ENCODE data around the gene MYO18B.

MYO18B gene

GRCh38 chr22:26025626-26026025, 283.6 kb downstream of the MYO18B start:
- in situ Hi-C loops (cut with HindIII; ENCODE audit: low sequenced_read_pairs), result loop anchor here (25.0 kb wide), 1 partner anchor 112 kb away; no protein-coding TSS in a partner anchor

DNA sequence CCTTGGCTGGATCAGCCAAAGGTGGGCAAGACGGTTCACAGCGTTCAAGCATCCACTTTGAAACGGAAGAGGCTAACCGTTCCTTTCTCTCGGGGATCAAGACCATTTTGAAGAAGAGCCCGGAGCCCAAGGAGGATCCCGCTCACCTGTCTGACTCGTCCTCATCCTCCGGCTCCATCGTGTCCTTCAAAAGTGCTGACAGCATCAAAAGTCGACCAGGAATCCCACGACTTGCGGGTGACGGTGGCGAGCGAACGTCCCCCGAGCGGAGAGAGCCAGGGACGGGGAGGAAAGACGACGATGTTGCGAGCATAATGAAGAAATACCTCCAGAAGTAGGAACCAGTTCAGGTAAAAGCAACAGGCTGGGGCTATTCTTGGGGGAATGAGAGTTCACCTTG, 285.4 kb downstream of the MYO18B start:
- in situ Hi-C loops (cut with HindIII; ENCODE audit: low sequenced_read_pairs), result loop anchor here (25.0 kb wide), 1 partner anchor 110 kb away; no protein-coding TSS in a partner anchor

GRCh38 chr22:26031641-26032040, 289.7 kb downstream of the MYO18B start:
- in situ Hi-C loops (cut with HindIII; ENCODE audit: low sequenced_read_pairs), result loop anchor here (25.0 kb wide), 1 partner anchor 106 kb away; no protein-coding TSS in a partner anchor

- in situ Hi-C loops (cut with HindIII; ENCODE audit: low sequenced_read_pairs), result loop anchor here (25.0 kb wide), 1 partner anchor 104 kb away; no protein-coding TSS in a partner anchor
These were observed 291.1 kb downstream of the MYO18B start for GRCh38 chr22:26033071-26033470.

- in situ Hi-C loops (cut with HindIII; ENCODE audit: low sequenced_read_pairs), result loop anchor here (25.0 kb wide), 1 partner anchor 104 kb away; no protein-coding TSS in a partner anchor
These were observed 291.6 kb downstream of the MYO18B start for GRCh38 chr22:26033586-26033985.

DNA sequence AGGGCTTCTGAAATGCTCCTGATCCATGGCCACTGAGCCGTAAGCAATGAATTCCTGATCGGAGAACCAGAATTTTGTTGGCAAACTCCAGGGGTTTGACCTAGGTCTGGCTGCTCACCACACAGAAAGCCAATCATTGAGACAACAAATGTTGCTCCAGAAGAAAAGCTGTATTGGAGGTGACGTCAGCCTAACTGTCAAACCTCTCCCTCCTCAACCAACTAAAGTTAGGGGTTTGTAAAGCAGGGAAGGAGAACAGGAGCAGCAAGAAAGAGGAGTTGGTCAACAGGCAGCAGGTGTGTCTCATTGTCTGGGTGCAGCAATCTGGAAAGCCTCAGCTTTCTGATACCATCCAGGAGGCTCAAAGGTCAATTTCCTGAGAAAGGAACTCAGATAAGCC, 293.5 kb downstream of the MYO18B start:
- in situ Hi-C loops (cut with HindIII; ENCODE audit: low sequenced_read_pairs), result loop anchor here (25.0 kb wide), 1 partner anchor 102 kb away; no protein-coding TSS in a partner anchor

GRCh38 chr22:26038365-26038764, 296.4 kb downstream of the MYO18B start:
- in situ Hi-C loops (cut with HindIII; ENCODE audit: low sequenced_read_pairs), result loop anchor here (25.0 kb wide), 1 partner anchor 99 kb away; no protein-coding TSS in a partner anchor

- in situ Hi-C loops (cut with HindIII; ENCODE audit: low sequenced_read_pairs), result loop anchor here (25.0 kb wide), 1 partner anchor 95 kb away; no protein-coding TSS in a partner anchor
These were observed 299.9 kb downstream of the MYO18B start for GRCh38 chr22:26041931-26042330.

DNA sequence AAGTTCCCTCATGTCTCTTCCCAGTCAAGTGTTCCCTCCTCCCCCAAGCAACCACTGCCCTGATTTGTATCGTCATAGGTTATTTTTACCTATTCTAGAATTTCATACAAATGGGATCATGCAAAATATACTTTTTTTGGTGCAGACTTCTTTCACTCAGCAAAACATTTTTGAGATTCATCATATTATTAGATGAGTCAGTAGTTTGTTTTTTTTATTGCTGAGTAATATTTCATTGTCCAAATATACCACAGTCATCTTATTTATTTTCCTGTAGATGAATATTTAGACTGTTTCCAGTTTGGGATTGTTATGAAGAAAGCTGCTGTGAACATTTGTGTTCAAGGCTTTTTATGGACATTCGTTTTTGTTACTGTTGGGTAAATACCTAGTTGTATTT, 301.0 kb downstream of the MYO18B start:
- in situ Hi-C loops (cut with HindIII; ENCODE audit: low sequenced_read_pairs), result loop anchor here (25.0 kb wide), 1 partner anchor 94 kb away; no protein-coding TSS in a partner anchor

- in situ Hi-C loops (cut with HindIII; ENCODE audit: low sequenced_read_pairs), result loop anchor here (25.0 kb wide), 1 partner anchor 92 kb away; no protein-coding TSS in a partner anchor
These were observed 303.1 kb downstream of the MYO18B start for GRCh38 chr22:26045051-26045450.

DNA sequence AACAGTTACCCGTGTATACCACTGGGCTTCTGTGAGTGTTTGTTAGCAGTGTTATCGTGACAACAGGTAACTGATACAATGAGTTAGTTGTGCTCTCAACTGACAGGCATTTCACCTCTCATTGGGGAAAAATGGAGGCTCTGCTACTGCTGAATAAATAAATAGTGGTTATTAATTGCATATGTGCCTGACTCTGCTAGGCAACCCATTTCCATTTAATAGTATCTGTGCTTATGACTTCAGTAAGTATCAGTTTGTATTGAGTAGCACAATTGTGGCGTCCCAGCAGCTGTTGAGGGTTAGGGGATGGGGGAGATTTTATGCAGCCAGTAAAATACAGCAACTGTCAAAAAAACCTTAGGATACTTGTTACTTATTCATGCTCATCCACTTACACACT, 303.9 kb downstream of the MYO18B start:
- in situ Hi-C loops (cut with HindIII; ENCODE audit: low sequenced_read_pairs), result loop anchor here (25.0 kb wide), 1 partner anchor 91 kb away; no protein-coding TSS in a partner anchor

- in situ Hi-C loops (cut with HindIII; ENCODE audit: low sequenced_read_pairs), result loop anchor here (25.0 kb wide), 1 partner anchor 90 kb away; no protein-coding TSS in a partner anchor
These were observed 305.5 kb downstream of the MYO18B start for GRCh38 chr22:26047516-26047915.

- in situ Hi-C loops (cut with HindIII; ENCODE audit: low sequenced_read_pairs), result loop anchor here (25.0 kb wide), 1 partner anchor 89 kb away; no protein-coding TSS in a partner anchor
These were observed 305.9 kb downstream of the MYO18B start for GRCh38 chr22:26047920-26048319.

- in situ Hi-C loops (cut with HindIII; ENCODE audit: low sequenced_read_pairs), result no loop called here
These were observed 308.1 kb downstream of the MYO18B start for GRCh38 chr22:26050079-26050478.

GRCh38 chr22:26053737-26054316, 311.8 kb downstream of the MYO18B start:
- in situ Hi-C loops (cut with HindIII; ENCODE audit: low sequenced_read_pairs), result no loop called here

DNA sequence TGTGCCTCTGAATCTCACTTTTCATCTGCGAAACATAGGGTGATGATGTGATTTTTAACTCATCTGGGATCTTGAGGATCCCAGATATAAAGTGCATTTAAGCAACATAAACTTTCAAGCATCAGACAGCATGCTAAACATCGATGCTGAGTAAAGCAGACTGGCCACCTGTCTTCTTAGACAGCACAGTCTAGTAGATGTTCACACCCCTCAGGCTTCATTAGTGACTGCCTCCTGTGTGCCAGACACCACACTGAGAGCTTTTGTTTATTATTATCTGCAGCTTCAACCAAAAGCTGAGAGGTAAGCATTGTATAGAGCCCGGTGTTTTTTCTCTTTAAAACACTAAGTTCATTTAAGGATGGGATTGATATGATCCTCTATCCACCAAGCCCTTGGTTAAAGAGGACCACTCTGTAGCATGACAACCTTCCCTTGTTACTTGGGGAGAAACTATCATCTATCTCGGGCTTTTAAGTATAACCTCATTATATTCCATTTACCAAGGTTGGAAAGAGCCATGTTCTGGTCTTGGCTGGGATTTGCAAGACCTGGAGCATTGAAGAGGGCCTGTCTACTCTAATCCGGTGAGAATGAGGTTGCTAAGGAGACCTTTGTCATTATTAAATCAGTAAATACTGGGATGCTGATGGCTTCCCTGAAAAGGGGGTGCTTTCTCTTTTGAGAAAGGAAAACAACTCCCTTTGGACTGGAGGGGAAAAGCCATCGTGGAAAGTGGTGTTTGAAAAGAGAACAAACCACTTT, 313.0 kb downstream of the MYO18B start:
- in situ Hi-C loops (cut with HindIII; ENCODE audit: low sequenced_read_pairs), result no loop called here

GRCh38 chr22:26055693-26056092, 313.7 kb downstream of the MYO18B start:
- in situ Hi-C loops (cut with HindIII; ENCODE audit: low sequenced_read_pairs), result no loop called here

DNA sequence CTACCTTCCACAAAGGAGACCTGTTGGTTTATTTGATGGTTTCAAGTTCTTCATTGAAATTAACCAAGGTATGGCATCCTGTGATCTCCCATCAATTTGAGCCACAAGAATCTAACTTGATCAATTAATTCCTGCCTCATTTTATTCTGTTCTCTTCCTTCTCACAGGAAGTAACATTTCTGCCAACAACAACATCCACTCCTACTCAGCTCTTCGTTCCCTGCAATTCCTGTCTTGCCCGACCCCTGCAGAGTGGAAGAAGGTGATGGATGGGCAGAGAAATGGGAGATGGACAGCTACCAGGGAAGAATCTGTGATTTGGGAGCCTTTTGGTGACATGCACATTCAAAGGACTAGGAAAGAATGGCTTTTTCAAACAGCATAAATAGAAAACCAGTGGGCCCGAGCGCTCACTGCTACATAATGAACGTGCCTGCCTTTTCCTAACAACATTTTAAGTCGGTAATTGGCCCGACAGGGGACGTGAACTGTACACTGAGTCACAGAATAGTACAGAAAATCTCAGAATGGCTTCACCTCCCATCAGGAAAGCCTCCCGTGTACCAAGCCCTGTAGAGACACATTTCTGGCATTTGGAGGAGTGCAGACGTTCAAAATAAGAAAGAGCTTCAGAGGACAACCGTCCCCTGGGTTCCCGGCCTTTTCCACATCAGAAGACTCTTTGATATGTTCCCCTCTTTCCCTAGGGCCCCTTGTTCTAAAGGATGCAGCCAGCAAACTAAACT, 314.6 kb downstream of the MYO18B start:
- in situ Hi-C loops (cut with HindIII; ENCODE audit: low sequenced_read_pairs), result no loop called here

- in situ Hi-C loops (cut with HindIII; ENCODE audit: low sequenced_read_pairs), result no loop called here
These were observed 315.7 kb downstream of the MYO18B start for GRCh38 chr22:26057731-26058130.

DNA sequence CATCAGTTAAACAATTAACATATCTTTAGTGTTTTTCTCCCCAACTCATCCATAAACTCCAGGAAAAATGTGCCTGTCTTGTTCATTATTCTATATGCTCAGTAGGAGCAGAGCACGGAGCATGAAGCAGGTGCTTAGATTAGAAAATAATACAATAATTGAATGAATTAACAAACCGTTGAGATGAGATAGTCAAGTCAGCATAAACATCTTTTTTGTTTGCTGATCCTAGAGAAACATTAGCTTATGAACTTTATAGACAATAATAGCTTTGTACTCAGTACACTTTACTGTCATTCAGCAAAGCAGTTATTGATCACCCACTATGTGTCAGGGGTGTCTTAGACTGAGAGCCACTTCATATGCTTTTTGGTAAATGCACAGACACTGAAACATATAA, 322.1 kb downstream of the MYO18B start:
- in situ Hi-C loops (cut with HindIII; ENCODE audit: low sequenced_read_pairs), result no loop called here

DNA sequence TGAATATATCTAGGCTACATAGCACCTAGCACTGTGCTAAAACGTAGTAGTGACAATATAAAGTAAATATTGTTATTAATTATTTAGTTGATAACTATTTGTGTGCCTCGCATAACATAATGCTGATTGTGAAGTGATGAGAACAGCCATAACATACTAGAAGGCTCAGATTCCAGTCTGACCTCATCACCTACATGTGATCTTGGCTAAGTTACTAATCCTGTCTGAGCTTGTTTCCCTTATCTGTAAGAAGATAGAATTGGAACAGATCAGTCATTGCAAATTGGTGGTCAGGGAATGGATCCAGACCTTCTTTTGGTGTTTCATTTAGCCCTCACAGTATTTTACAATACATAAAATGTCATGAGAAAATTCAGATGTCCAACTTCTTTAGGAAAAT, 323.9 kb downstream of the MYO18B start:
- in situ Hi-C loops (cut with HindIII; ENCODE audit: low sequenced_read_pairs), result no loop called here
